ENCODE measurements around the gene INTS14.

INTS14 gene

DNA sequence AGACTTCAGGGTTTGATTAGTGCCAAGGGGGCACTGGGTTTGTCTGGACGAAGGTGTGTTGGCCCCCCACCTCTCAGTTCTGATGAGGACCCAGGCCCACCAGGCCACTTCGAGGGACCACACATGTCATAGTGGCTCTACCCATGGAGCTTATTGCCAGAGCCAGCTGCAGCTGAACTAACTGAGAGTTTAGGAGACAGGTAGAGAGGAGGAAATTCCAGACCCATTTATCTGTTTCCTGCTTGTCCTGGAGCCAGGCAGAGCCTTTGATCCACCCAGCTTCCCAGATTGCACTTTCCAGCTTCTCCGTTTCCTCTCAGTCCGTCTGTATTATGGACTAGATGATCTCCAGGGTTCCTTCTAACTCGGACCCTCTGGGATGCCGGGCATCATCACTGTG lies 31.7 kb upstream of the INTS14 start:
- H3K4me3 ChIP-seq (ENCODE audit: control insufficient read depth, low read depth, low read length) = no peak overlapping the region
- TF ChIP-seq CTCF (conservative IDR thresholded peaks at IDR 0.05; ENCODE audit: control insufficient read depth, insufficient read depth, low read depth, low read length) = no peak

DNA sequence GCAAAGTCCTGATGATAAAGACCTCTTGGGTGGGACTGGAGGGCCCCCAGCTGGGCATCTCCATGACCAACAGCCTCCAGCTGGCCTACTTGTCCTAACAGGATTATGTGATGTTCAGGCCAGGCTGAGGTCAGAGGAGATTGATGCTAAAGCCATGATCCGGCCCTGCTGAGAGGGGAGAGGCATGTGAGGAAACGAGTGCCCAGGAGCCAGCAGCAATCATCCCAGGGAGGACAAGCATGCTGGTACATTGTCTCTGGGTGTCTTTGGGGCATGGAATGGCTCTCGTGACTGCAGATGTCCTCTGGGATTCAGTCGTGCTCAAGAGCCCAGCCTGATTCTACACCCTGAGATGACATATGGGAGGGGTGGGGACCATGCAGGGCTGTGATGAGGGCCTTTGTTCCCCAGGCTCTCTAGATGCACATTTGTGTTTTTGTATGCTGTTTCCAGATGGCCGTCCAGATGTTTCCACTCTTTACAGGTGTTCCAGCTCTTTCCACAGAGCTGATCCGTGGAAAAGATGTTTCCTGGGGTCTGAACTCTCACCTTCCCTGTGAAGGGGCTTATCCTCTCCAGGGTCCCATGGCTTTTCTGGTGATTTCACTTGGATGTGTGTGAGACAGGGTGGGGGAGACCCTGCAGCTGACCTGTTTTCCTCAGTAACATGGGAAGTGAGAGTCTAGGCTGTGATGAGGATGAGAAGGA lies 31.0 kb upstream of the INTS14 start:
- DNase-seq (ENCODE audit: low read depth) = no peak
- no peak for TF ChIP-seq CTCF (conservative IDR thresholded peaks at IDR 0.05; ENCODE audit: control insufficient read depth, insufficient read depth, low read depth, low read length)
- no peak overlapping the region for H3K4me3 ChIP-seq (ENCODE audit: control insufficient read depth, low read depth, low read length)

More for the DNA sequence above, 31.7 kb upstream of the INTS14 start:
- no peak for DNase-seq (ENCODE audit: low read depth)

GRCh38 chr15:65639509-65639908 lies 28.6 kb upstream of the INTS14 start:
- TF ChIP-seq CTCF (conservative IDR thresholded peaks at IDR 0.05; ENCODE audit: control insufficient read depth, insufficient read depth, low read depth, low read length) = no peak
- H3K4me3 ChIP-seq (ENCODE audit: control insufficient read depth, low read depth, low read length) = no peak overlapping the region
- no peak for DNase-seq (ENCODE audit: low read depth)

GRCh38 chr15:65638681-65639089 lies 27.8 kb upstream of the INTS14 start:
- peak; percentile 83 for DNase-seq (ENCODE audit: low read depth)
- peak; percentile 95 for TF ChIP-seq CTCF (conservative IDR thresholded peaks at IDR 0.05; ENCODE audit: control insufficient read depth, insufficient read depth, low read depth, low read length)
- no peak overlapping the region for H3K4me3 ChIP-seq (ENCODE audit: control insufficient read depth, low read depth, low read length)

- H3K4me3 ChIP-seq (ENCODE audit: control insufficient read depth, low read depth, low read length) = no peak overlapping the region
- no peak for TF ChIP-seq CTCF (conservative IDR thresholded peaks at IDR 0.05; ENCODE audit: control insufficient read depth, insufficient read depth, low read depth, low read length)
- DNase-seq (ENCODE audit: low read depth) = no peak
Measured at GRCh38 chr15:65638109-65638508, 27.2 kb upstream of the INTS14 start.

- no peak for TF ChIP-seq CTCF (conservative IDR thresholded peaks at IDR 0.05; ENCODE audit: control insufficient read depth, insufficient read depth, low read depth, low read length)
- DNase-seq (ENCODE audit: low read depth) = peak; percentile 72
- H3K4me3 ChIP-seq (ENCODE audit: control insufficient read depth, low read depth, low read length) = no peak overlapping the region
Measured at GRCh38 chr15:65634356-65634755, 23.4 kb upstream of the INTS14 start.
